Measurements from ENCODE around the gene CTDSPL.
"Not testable (repeated sequence)": the region's sequence is repeated elsewhere in the genome, so short reads cannot be mapped to it uniquely, and the experiment has no call there.

The CTDSPL gene

DNA sequence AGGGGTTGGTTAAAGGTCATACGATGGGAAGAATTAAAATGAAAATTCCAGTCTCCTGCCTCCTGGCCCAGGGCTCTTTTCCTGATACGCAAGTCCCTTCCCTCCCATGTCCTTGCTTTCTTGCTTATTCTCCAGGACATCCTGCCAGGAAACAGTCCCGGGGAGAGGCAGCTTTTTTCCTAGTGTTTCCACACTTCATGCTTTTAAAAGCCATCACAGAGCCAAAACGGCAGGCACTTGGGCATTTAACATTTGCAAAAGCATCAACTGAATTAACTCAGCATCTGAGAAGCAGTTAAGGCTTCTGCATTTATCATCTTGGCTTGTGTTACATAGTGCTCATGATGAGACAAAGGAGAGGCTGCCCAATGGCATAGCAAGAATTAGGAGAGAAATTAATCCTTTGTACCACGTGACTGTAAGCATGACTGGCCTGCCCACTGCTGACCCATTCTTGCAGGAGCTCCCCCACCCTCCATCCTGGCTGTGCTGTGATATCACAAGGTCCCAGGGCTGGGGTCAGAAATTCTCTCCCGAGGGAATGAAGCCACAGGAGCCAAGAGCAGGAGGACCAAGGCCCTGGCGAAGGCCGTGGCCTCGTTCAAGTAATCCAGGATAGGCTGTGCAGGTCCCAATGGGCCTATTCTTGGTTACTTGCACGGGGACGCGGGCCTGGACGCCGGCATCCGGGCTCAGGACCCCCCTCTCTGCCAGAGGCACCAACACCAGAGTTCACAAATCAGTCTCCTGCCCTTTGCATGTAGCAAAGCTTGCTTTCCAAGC is 107.3 kb downstream of the CTDSPL start:
- DNase-seq (ENCODE audit: low spot score): no peak

DNA sequence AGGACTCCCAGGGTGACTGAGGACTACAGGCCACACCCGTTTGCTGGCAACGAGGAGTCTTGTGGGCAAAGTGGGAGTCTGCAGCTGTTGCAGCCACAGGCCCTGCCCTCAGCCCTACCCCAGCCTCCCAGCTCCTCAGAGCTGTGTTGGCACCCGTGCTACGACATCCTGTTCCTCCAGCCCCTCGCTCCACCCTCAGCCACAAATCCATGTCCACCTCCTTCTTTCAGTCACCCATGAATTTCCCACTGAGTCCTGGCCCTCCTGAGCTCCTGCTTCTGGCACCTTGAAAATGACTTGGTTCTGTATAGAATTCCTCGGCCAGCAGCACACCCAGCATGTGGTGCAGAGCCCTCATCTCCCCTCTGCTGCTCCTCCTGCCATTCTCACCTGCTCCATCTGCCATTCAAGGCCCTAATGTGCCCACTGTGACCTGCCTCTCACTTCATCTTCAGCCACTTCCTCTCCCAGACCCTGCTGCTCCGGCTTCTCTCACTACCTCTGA is 108.0 kb downstream of the CTDSPL start:
- DNase-seq (ENCODE audit: low spot score): no peak

DNA sequence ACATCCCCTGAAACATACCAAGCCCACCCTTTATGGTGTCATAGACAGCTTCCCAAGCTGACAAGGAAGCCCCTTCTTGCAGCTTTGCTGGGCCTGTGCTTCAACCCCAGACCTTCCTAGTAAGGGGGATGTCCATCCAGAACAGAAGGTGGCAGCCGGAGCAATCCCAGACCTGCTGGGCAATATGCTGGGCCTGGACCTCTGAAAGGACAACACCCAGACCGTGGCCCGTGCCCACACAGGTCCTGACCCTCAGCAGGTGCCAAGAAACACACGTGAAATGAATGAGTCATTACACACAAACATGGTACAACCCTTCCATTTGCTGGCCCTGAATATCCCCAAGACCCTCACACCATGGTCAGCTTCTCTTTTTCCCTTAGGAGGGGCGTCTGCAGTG is 109.1 kb downstream of the CTDSPL start:
- DNase-seq (ENCODE audit: low spot score): no peak

DNA sequence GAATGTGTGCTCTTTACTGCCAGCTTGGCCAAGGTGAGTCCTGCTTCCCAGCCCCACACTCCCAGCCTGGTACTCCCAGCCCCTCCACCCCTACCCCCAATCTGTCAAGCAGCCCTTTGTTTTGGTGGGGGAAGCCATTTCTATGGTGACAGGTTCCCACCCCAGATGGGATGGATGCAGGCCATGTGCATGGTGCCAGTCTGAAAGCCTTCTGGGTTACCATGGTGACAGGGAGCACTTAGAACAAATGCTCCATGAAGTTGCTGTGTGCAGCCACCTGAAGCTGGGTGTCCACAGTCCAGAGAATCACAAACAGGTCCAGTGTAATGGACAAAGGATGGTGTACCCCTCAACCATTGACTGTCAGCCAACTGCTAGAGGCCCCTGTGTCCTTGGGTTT is 109.8 kb downstream of the CTDSPL start:
- no peak for DNase-seq (ENCODE audit: low spot score)

DNA sequence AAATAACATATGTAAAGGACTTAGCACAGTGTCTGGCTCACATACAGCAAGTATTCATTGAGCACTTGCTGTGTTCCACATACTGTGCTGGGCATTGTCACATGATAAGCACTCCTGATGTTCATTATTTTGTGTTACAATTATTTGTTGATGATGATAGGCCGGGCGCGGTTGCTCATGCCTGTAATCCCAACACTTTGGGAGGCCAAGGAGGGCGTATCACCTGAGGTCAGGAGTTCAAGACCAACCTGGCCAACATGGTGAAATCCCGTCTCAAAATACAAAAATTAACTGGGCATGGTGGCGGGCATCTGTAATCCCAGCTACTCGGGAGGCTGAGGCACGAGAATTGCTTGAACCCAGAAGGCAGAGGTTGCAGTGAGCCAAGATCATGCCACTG is 110.4 kb downstream of the CTDSPL start:
- DNase-seq (ENCODE audit: low spot score): not testable (repeated sequence)

DNA sequence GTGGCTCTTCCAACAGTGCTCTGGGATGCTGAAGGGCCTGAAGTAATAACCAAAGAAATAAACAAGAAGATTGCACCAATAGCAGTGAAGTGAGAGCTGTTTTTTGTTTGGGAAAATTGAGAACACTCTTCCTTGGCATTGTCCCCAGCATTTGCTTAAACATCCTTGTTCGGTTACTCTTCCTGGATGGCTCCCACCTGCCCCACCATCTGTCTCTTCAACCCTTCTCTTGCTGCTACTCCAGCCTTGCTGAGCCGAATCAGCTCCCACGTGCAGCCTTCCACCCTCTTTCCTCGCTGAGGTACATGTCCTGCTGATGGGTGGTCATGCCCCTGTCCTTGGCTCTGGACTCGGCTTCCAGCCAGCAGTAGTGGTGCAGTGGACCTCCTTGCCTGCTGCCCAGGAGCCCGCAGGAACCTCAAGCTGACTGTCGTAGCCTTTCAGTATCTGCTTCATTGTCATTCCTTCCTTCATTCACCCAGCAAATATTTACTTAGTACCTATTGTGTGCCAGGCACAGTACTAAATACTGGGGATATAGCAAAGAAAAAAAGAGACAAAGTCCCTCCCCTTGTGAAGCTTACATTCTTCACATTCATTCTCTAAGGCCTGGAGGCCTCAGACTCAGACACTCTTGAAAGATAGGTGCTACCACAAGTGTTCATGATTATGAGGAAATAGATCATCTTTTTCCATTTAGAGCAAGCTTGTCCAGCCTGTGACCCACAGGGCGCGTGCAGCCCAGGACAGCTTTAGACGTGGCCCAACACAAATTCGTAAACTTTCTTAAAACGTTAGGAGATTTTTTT is 111.8 kb downstream of the CTDSPL start:
- no peak for DNase-seq (ENCODE audit: low spot score)

DNA sequence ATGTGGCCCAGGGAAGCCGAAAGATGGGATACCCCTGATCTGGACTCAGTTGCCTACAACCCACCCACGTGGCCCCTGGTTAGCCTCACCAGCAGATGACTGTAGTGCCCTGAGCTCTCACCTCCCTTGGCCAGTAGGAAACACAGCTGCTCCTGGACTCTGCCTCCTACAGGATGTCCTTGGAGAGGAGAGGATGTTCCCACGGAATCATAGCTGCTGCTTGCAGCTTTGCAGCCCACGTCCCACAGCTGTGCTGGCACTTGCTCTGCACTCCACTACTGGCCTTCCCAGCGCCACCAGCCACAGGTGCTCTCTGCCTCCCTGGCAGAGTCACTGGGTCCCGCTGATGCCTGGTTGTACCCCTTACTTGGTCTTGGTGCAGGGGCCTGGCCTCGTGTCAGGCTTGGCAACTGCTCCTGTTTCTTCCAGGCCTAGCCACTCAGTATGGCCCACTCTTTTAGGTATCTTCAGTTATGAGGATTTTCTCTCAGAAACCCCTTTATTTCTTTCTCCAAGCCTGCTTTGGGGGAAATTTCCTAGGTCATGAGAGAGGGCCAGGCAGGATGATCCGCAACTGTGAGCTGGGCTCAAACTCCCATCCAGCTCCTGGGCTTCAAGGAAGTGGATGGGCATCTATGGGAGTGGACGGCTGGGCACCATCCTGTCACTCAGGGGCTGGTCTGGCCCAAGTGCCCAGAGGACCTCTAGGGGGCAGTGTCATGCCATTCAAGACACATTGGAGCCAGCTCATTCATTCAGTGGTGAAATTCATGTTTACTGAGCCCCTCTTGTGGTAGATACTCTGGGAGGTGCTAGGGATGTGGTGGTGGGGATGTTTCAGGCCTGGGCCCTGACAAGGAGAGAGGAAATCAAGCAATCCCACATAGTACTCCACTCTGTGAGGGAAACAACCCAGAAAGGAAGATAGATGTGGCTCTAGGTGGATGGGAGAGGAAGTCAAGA is 112.7 kb downstream of the CTDSPL start:
- peak; percentile 77 for DNase-seq (ENCODE audit: low spot score)

DNA sequence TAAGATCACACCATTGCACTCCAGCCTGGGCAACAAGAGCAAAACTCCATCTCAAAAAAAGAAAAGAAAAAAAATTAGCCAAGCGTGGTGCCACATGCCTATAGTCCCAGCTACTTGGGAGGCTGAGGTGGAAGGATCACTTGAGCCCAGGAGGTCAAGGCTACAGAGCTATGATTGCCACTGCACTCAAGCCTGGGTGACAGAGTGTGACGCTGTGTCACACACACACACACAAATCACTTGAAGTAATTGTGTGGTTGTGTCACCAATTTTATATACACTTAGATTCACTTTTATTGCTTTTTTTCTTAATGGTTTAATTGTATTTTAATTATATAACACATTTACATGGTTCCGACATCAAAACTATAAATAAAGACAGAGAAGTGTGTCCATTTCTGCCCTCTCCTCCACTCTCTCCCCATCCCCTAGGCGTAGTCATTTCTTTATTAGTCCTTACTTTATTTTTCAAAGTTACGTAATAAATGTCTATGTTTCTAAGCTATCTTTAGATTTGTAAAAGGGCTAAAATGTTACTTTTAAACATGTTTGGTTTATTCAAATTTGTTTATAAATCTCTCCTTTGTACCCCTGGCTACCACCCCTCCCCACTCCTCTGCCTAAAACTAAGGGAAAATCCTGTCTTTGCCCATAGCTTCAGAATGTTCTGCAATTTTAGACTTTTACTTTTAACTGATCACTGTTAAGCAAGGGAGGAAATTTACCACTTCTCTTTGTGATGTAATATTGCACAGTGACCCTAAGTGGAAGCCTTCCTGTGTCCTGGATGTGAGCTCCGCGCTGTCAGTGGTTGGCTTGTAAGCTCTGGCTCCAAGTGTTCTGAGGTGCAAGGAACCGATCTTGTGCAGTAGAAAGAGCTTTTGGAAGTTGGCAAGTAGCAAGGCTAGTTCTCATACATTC is 118.1 kb downstream of the CTDSPL start:
- no peak for DNase-seq (ENCODE audit: low spot score)

DNA sequence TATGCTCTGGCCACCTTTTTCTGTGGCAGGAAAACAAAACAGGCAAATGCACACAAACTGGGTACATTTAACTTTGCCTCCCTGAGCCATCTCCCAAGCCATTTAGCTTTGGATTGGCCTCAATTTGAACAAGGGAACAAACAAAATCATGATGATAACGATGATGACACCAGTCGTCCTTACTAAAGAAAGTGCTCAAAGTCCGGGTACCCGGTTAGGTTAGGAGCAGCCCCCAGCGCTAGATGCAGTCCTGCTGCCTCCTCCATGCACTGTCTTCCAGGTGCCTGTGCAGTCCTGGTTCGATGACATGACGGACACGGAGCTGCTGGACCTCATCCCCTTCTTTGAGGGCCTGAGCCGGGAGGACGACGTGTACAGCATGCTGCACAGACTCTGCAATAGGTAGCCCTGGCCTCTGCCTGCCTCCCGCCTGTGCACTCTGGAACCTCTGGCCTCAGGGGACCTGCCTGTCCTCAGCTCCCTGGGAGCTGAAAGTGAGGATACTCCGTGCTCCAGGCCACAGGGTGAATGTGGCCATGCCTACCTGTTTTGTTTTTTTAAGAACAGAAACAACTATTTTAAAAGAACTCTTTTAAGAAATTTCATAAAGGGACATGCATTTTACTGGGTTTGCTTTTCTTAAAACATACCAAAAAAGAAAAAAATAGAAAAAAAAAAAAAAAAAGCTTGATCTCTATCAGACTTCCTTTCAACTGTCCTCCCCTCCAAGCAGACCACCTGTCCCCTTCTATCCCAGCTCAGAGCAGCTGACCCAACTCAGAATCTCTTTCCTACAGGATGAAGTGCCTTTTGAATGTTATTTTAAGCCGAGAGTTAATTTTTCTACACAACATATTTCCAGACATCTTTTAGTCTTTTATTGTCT is 119.0 kb downstream of the CTDSPL start:
- no peak for DNase-seq (ENCODE audit: low spot score)

DNA sequence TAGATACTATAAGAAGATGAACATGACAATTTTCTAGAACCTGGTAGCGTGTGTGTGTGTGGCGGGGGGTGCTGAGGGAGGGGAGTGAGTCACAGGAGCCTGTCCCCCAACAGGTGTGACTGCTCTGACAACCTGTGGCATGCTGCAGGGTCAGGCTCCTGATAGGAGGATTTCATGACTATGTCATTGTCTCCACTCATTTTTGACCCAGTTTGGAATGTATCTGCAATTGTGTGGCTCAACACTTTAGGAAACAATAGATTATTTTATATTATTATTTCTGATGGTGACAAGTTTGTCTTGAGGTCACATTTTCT is 119.6 kb downstream of the CTDSPL start:
- no peak for DNase-seq (ENCODE audit: low spot score)

DNA sequence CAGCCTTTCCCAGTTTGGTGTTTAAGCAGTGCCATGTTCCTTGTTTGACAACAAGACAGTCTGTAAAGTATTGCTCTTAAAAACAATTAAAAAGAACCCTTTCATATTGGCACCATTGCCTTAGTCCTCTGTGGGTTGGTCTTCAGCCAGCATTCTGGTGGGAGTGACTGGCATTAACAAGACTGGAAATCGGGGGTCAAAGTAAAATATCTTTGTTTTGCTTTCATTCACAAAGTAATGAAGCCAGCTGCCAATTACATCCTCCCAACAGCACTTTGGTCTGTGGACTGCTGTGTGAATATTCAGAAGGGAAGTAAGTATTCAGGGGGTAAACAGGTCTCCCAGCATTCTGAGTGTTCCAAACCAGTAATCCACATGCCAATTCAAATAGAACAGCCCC is 120.7 kb downstream of the CTDSPL start:
- no peak for DNase-seq (ENCODE audit: low spot score)

DNA sequence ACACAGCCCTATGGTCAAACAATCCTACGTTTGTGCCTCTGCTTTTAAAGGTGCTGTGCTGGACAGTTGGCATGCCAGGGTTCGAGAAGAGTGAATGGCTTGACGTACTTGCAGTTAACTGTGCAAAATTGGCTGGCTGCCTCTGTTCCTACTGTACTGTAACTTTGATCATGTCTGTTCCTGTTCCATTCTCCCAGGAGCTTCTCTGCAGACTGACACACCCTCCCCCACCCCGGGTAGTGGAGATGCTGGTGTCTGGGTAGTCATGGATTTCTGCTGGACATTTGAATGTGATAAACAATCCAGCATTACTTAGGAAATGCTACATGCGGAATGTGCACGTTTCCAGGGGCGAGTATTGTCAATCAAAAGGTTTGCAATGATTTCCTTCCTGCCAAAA is 122.4 kb downstream of the CTDSPL start:
- DNase-seq (ENCODE audit: low spot score): no peak

DNA sequence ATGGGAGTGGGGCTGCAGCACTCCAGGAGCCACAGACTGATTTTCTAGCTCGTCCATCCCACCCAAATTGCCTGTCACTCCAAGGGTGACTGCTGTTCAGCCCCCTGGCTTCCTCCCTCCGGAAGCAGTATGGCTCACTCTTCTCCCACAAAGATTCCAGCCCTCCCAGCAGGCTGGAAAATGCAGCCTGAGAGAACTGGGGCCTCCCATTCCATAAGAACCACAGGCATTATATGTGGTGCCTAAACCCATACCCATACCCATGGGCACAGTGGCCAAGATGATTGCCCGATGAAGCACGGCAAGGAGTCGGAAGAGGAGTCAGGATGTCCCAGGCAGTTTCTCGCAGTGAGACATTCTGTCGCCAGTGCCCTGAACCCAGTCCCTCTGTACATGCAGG is 122.9 kb downstream of the CTDSPL start:
- DNase-seq (ENCODE audit: low spot score): no peak

DNA sequence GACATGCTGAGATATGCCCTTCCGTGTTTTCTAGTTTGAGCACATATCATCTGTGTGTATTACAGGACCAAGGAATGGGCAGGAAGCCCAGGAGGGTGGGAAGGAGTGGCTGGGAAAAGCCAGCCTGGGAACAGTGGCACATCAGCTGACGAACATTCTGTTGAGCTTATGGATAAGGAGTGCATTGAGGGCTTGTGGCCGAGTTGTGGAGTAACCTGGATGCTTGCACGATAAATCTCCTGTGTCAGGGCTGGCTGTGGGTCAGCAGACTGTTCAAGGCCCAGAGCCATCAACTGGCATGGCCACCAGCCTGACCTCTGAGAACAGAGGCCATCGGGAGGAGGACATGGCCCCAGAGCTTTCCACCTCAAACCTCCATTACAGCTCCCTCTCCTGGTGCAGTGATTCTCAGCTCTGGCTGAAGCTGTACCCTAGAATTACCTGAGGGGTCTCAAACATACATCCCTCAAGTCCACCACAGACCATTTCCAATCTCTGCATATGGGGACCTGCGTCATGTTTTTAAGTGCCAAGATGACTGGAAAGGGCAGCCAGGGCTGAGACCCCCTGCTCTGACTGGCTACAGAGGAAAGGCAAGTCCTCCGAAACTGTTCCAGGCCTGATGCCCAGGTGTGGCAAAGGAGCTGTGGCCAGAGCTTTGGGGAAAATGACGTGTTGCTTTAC is 124.1 kb downstream of the CTDSPL start:
- DNase-seq (ENCODE audit: low spot score): no peak

DNA sequence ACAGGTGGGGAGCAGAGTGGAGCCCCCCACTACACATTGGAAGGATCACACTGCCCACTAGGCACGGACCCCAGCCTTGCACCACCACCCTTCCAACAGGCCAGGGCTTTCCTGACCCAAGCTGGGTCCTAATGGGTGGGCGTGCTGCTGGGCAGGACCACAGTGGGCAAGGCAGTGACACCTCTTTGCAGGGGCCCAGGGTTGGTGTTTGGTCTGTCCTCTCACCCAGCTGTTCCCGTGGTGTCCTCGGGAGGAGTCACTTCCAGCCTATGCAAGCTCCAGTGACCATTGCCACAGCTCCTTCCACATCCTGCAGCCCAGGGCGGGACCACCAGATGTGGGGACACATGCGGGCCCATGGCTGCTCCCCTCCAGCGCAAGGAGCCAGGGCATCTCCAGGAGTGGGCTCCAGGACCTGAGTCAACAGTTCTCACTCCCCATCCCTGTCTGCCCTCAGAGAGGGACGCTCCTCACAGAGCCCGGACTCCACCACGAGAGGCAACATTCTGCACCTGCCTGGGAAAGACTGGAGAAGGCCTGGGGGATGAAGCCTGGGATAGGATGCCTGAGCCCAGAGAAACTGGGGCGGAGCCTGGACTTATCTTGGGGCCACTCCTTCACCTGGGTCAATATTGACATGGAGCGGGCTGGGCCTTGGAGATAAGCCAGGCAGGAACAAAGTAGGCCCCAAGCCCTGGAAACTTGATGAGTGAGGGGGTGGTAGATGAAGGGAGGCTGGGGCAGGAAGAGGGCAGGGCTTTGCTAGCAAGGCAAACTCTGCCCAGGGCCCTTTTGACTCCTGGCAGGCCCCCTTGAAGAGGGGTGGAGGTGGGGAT is 125.0 kb downstream of the CTDSPL start:
- DNase-seq (ENCODE audit: low spot score): no peak

DNA sequence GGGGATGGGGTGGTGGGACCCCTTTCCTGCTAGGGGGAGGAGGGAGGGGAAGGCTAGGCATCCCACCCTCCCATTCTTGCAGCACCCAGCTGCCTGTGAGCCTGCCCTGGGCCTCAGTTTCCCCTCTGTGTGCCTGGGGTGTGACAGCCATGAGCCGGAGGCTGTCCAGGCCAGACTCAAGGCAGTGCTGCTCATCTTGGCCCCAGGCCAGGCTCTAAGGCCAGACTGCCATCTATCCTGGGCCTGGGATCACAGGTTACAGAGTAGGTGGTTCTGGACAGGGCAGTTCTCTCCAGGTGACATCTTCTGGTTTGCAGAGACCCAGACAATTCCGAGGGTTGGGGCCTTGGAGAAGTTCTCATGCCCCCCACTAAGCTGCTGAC is 125.6 kb downstream of the CTDSPL start:
- no peak for DNase-seq (ENCODE audit: low spot score)

DNA sequence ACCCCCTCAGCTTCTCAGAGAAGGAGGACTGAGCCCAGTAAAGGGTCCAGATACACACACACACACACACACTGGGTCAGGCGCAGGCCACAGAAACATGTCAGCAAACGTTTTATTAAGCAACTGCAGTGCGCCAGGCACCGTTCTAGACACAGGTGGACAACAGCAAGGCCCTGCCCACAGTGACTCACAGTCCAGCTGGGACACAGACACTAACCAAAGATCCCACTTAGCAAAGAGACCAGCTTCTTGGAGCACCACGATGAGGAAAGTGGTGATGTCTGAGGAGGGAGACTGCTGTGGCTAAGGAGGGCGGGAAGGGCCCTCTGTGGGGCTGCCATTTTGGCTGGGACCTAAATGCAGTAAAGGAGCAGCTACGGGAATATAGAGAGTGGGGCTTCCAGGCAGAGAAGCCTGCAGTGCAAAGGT is 126.1 kb downstream of the CTDSPL start:
- no peak for DNase-seq (ENCODE audit: low spot score)

DNA sequence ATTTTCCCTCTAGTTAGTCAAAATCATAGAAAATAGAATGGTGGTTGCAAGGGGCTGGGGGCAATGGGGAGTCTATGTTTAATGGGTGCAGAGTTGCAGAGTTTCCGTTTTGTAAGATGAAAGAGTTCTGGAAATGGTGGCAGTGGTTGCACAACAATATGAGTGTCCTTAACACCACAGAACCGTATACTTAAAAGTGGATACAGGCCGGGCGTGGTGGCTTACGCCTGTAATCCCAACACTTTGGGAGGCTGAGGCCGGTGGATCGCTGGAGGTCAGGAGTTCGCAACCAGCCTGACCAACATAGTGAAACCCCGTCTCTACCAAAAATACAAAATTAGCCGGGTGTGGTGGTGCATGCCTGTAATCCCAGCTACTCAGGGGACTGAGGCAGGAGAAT is 126.7 kb downstream of the CTDSPL start:
- not testable (repeated sequence) for DNase-seq (ENCODE audit: low spot score)
